ENCODE results near the gene MOB1A. TPM values are rescaled to one million over a fixed set of nuclear protein-coding genes. Genes with fewer than 3 reads are reported as not detected.

Gene MOB1A
- total RNA-seq, 1 experiment from 2014 or later, result 88.2 TPM

DNA sequence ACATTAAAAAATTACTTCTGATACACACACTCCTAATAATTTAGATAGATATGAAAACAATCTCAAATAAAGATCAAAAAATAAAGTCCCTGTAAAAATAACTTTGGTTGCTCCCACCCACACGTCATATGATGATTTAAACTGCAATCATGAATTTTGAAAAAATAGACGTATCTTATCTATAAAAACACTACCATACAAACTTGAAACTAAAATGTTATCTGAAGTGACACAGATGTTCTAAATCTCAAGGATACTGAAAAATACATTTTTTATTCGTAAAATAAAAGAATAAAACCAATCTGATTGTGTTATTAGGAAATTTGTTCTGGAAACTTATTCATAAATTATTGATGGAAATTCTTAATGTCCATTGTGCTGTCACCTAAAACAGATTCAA lies 22.8 kb downstream of the MOB1A start:
- Mint-ChIP-seq H3K27me3 (ENCODE audit: low read depth) (no peaks in the 10 kb centered on the region), H3K36me3 (peaks cover 45% of the 10 kb centered on the region), H3K4me3 (no peak overlapping the region), H3K9me3 (no peaks in the 10 kb centered on the region), H3K4me1 (no peaks in the 10 kb centered on the region), H3K27ac (no peak overlapping the region)
- TF ChIP-seq, protein P1, sequence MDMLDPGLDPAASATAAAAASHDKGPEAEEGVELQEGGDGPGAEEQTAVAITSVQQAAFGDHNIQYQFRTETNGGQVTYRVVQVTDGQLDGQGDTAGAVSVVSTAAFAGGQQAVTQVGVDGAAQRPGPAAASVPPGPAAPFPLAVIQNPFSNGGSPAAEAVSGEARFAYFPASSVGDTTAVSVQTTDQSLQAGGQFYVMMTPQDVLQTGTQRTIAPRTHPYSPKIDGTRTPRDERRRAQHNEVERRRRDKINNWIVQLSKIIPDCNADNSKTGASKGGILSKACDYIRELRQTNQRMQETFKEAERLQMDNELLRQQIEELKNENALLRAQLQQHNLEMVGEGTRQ (CRISPR knock-in tag; IDR thresholded peaks at IDR 0.05), result no peak
- no peak for TF ChIP-seq KAT7 (CRISPR knock-in tag; IDR thresholded peaks at IDR 0.05; ENCODE audit: borderline replicate concordance)
- no peak for TF ChIP-seq NFYB (CRISPR knock-in tag; conservative IDR thresholded peaks at IDR 0.05; ENCODE audit: low read depth)
- no peak for TF ChIP-seq TP53 (CRISPR knock-in tag; IDR thresholded peaks at IDR 0.05)
- no peak for TF ChIP-seq EMX1 (CRISPR knock-in tag; IDR thresholded peaks at IDR 0.05)
- no peak for TF ChIP-seq PRRX2 (CRISPR knock-in tag; IDR thresholded peaks at IDR 0.05)
- no peak for TF ChIP-seq ESRRA (CRISPR knock-in tag; IDR thresholded peaks at IDR 0.05; ENCODE audit: borderline replicate concordance)
- no peak for TF ChIP-seq RELA (CRISPR knock-in tag; IDR thresholded peaks at IDR 0.05; ENCODE audit: borderline replicate concordance)
- no peak for TF ChIP-seq CREM (CRISPR knock-in tag; IDR thresholded peaks at IDR 0.05)
- TF ChIP-seq NR3C1 (CRISPR knock-in tag; conservative IDR thresholded peaks at IDR 0.05; ENCODE audit: low read depth), result no peak
- no peak for TF ChIP-seq TCF7 (CRISPR knock-in tag; IDR thresholded peaks at IDR 0.05; ENCODE audit: low read depth)
- TF ChIP-seq, protein P2, sequence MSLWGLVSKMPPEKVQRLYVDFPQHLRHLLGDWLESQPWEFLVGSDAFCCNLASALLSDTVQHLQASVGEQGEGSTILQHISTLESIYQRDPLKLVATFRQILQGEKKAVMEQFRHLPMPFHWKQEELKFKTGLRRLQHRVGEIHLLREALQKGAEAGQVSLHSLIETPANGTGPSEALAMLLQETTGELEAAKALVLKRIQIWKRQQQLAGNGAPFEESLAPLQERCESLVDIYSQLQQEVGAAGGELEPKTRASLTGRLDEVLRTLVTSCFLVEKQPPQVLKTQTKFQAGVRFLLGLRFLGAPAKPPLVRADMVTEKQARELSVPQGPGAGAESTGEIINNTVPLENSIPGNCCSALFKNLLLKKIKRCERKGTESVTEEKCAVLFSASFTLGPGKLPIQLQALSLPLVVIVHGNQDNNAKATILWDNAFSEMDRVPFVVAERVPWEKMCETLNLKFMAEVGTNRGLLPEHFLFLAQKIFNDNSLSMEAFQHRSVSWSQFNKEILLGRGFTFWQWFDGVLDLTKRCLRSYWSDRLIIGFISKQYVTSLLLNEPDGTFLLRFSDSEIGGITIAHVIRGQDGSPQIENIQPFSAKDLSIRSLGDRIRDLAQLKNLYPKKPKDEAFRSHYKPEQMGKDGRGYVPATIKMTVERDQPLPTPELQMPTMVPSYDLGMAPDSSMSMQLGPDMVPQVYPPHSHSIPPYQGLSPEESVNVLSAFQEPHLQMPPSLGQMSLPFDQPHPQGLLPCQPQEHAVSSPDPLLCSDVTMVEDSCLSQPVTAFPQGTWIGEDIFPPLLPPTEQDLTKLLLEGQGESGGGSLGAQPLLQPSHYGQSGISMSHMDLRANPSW (CRISPR knock-in tag; conservative IDR thresholded peaks at IDR 0.05; ENCODE audit: low read depth), result no peak
- TF ChIP-seq, protein P3, sequence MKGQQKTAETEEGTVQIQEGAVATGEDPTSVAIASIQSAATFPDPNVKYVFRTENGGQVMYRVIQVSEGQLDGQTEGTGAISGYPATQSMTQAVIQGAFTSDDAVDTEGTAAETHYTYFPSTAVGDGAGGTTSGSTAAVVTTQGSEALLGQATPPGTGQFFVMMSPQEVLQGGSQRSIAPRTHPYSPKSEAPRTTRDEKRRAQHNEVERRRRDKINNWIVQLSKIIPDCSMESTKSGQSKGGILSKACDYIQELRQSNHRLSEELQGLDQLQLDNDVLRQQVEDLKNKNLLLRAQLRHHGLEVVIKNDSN (CRISPR knock-in tag; IDR thresholded peaks at IDR 0.05), result no peak
- TF ChIP-seq NFE2L1 (CRISPR knock-in tag; IDR thresholded peaks at IDR 0.05), result no peak
- TF ChIP-seq SP1 (CRISPR knock-in tag; conservative IDR thresholded peaks at IDR 0.05), result no peak
- no peak for TF ChIP-seq GABPB1 (CRISPR knock-in tag; IDR thresholded peaks at IDR 0.05)
- TF ChIP-seq NR2C2 (CRISPR knock-in tag; IDR thresholded peaks at IDR 0.05), result no peak
- no peak for TF ChIP-seq GRHL2 (CRISPR knock-in tag; IDR thresholded peaks at IDR 0.05; ENCODE audit: insufficient replicate concordance, severe bottlenecking)
- TF ChIP-seq, protein P4, sequence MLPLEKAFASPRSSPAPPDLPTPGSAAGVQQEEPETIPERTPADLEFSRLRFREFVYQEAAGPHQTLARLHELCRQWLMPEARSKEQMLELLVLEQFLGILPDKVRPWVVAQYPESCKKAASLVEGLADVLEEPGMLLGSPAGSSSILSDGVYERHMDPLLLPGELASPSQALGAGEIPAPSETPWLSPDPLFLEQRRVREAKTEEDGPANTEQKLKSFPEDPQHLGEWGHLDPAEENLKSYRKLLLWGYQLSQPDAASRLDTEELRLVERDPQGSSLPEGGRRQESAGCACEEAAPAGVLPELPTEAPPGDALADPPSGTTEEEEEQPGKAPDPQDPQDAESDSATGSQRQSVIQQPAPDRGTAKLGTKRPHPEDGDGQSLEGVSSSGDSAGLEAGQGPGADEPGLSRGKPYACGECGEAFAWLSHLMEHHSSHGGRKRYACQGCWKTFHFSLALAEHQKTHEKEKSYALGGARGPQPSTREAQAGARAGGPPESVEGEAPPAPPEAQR (CRISPR knock-in tag; IDR thresholded peaks at IDR 0.05), result no peak
- POLR2A ChIA-PET, result no interaction called here
- ATAC-seq, result no peak
- DNase-seq (ENCODE audit: low spot score), result no peak
- CTCF ChIA-PET, result no interaction called here

DNA sequence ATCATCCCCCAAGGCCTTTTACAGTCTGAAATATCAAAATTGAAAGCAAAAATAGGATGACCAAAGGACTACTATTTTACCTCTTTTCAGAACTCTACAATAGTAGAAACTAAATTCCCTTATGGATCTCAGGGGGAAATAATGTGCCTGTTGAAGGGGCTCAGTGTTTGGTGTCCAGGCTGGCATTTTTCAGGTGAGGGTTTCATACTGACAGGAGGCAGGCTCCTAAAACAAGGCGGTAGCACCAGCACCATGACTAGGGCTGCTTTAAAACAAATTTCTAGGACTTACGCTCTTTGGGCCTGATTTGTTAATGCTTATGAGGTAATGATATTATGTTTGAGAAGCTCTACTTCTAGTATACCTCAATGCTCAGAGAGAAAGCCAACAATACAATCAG lies 25.7 kb downstream of the MOB1A start:
- Mint-ChIP-seq H3K27ac (peak overlapping the region; percentile 41; the same call in 1 of the 2 replicates), H3K4me3 (no peak overlapping the region), H3K36me3 (peaks cover 31% of the 10 kb centered on the region), H3K9me3 (no peaks in the 10 kb centered on the region), H3K4me1 (peaks cover 9% of the 10 kb centered on the region; the same call in 1 of the 2 replicates), H3K27me3 (ENCODE audit: low read depth) (no peaks in the 10 kb centered on the region)
- ATAC-seq, result no peak
- ChIA-PET CTCF (interaction anchor here (1.9 kb wide), 1 partner anchor 326 kb away, joined by 6 read pairs; no protein-coding TSS in a partner anchor), POLR2A (no interaction called here)
- no peak for DNase-seq (ENCODE audit: low spot score)
- no peak for TF ChIP-seq JAZF1 (CRISPR knock-in tag; IDR thresholded peaks at IDR 0.05)
- TF ChIP-seq, protein P5, sequence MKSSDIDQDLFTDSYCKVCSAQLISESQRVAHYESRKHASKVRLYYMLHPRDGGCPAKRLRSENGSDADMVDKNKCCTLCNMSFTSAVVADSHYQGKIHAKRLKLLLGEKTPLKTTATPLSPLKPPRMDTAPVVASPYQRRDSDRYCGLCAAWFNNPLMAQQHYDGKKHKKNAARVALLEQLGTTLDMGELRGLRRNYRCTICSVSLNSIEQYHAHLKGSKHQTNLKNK (CRISPR knock-in tag; IDR thresholded peaks at IDR 0.05), result no peak
- TF ChIP-seq, protein P6, sequence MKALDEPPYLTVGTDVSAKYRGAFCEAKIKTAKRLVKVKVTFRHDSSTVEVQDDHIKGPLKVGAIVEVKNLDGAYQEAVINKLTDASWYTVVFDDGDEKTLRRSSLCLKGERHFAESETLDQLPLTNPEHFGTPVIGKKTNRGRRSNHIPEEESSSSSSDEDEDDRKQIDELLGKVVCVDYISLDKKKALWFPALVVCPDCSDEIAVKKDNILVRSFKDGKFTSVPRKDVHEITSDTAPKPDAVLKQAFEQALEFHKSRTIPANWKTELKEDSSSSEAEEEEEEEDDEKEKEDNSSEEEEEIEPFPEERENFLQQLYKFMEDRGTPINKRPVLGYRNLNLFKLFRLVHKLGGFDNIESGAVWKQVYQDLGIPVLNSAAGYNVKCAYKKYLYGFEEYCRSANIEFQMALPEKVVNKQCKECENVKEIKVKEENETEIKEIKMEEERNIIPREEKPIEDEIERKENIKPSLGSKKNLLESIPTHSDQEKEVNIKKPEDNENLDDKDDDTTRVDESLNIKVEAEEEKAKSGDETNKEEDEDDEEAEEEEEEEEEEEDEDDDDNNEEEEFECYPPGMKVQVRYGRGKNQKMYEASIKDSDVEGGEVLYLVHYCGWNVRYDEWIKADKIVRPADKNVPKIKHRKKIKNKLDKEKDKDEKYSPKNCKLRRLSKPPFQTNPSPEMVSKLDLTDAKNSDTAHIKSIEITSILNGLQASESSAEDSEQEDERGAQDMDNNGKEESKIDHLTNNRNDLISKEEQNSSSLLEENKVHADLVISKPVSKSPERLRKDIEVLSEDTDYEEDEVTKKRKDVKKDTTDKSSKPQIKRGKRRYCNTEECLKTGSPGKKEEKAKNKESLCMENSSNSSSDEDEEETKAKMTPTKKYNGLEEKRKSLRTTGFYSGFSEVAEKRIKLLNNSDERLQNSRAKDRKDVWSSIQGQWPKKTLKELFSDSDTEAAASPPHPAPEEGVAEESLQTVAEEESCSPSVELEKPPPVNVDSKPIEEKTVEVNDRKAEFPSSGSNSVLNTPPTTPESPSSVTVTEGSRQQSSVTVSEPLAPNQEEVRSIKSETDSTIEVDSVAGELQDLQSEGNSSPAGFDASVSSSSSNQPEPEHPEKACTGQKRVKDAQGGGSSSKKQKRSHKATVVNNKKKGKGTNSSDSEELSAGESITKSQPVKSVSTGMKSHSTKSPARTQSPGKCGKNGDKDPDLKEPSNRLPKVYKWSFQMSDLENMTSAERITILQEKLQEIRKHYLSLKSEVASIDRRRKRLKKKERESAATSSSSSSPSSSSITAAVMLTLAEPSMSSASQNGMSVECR (CRISPR knock-in tag; IDR thresholded peaks at IDR 0.05; ENCODE audit: borderline replicate concordance), result no peak
